Anterior cingulate cortex (tissue), 58 donors: ENCODE results near the gene GABRB2.
"Not testable (repeated sequence)": the region's sequence is repeated elsewhere in the genome, so short reads cannot be mapped to it uniquely, and the experiment has no call there.

Experiments
- DNase-seq, 58 donors: peaks; one replicate each; lab custom pipeline; 2025; lab: John Stamatoyannopoulos, UW

The GABRB2 gene

GRCh38 chr5:161546470-161547301 lies at the start of gene GABRB2:
Gene GABRB2 (minus strand): TSS chr5:161546725. CDS start chr5:161546643, 82 bp downstream.
- DNase-seq = peak in 52 of 58 donors; percentile 6 to 80 (median 42)

- no peak for DNase-seq
These were observed 39.3 kb upstream of the GABRB2 start for GRCh38 chr5:161585798-161586197.

GRCh38 chr5:161580621-161581020 lies 34.1 kb upstream of the GABRB2 start:
- peak in 2 of 58 donors; percentile 1 for DNase-seq

- DNase-seq = no peak
These were observed 26.4 kb upstream of the GABRB2 start for GRCh38 chr5:161572914-161573313.

- DNase-seq = peak in 1 of 58 donors; percentile 12
These were observed 19.6 kb upstream of the GABRB2 start for GRCh38 chr5:161566081-161566480.

- DNase-seq = no peak
These were observed 15.9 kb upstream of the GABRB2 start for GRCh38 chr5:161562446-161562845.

- peak in 15 of 58 donors; percentile 4 to 37 (median 13) for DNase-seq
These were observed 2.6 kb upstream of the GABRB2 start for GRCh38 chr5:161549106-161549505.

GRCh38 chr5:161548487-161549094 lies 2.1 kb upstream of the GABRB2 start:
- DNase-seq = no peak

- peak in 27 of 58 donors; percentile 6 to 71 (median 28) for DNase-seq
These were observed 1.4 kb upstream of the GABRB2 start for GRCh38 chr5:161547738-161548486.

- peak in 6 of 58 donors; percentile 24 to 57 (median 41) for DNase-seq
These were observed 847 bp upstream of the GABRB2 start for GRCh38 chr5:161547406-161547737.

- DNase-seq = peak in 3 of 58 donors; percentile 17 to 60 (median 35)
These were observed 443 bp downstream of the GABRB2 start for GRCh38 chr5:161546095-161546469.

- DNase-seq = peak in 6 of 58 donors; percentile 1 to 24 (median 14)
These were observed 1.0 kb downstream of the GABRB2 start for GRCh38 chr5:161545344-161546094.

GRCh38 chr5:161544350-161544765 lies 2.2 kb downstream of the GABRB2 start:
- DNase-seq = peak in 44 of 58 donors; percentile 1 to 78 (median 31)

GRCh38 chr5:161539016-161539415 lies 7.5 kb downstream of the GABRB2 start:
- DNase-seq = no peak

- DNase-seq = no peak
These were observed 10.8 kb downstream of the GABRB2 start for GRCh38 chr5:161535762-161536161.

GRCh38 chr5:161530700-161531099 lies 15.8 kb downstream of the GABRB2 start:
- DNase-seq = peak in 1 of 58 donors; percentile 13

GRCh38 chr5:161513942-161514341 lies 32.6 kb downstream of the GABRB2 start:
- peak in 22 of 58 donors; percentile 0 to 78 (median 12) for DNase-seq

GRCh38 chr5:161507591-161507990 lies 38.9 kb downstream of the GABRB2 start:
- peak in 1 of 58 donors; percentile 20 for DNase-seq

GRCh38 chr5:161505160-161505559 lies 41.4 kb downstream of the GABRB2 start:
- DNase-seq = not testable (repeated sequence)

GRCh38 chr5:161498531-161498930 lies 48.0 kb downstream of the GABRB2 start:
- DNase-seq = no peak
